Epidermal melanocyte (primary cell): ENCODE results near the gene GPR26.
"Not testable (repeated sequence)": the region's sequence is repeated elsewhere in the genome, so short reads cannot be mapped to it uniquely, and the experiment has no call there.

ENCODE experiments used
- DNase-seq: peaks from one replicate; pipeline ENCODE4 v3.0.0; 2011; ENCODE audit warnings: low spot score; ENCODE audit not compliant: insufficient read length

The GPR26 gene

DNA sequence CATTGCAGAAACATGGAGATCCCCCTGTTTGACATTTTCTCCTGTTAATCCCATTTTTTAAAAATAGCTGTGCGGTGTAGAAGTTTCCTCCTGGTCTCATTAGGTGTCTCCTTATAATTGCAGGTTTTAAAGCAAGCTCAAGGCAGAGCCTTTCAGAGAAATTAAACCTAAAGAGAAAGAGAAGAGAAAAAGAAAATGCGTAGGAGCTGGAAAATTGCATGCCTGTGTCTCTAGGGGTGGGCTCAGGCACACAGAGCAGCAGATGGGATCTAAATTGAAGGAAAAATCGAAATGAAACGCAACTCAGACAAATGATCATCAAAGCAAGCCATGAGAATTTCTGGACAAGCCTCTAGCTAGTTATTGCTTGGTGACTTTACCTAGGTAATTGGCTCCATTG lies 40.1 kb downstream of the GPR26 start:
- DNase-seq: no peak

GRCh38 chr10:123715546-123715945 lies 49.4 kb downstream of the GPR26 start:
- no peak for DNase-seq

GRCh38 chr10:123717336-123717735 lies 51.2 kb downstream of the GPR26 start:
- no peak for DNase-seq

- DNase-seq: no peak
Observed at GRCh38 chr10:123718544-123719060, 52.4 kb downstream of the GPR26 start.

DNA sequence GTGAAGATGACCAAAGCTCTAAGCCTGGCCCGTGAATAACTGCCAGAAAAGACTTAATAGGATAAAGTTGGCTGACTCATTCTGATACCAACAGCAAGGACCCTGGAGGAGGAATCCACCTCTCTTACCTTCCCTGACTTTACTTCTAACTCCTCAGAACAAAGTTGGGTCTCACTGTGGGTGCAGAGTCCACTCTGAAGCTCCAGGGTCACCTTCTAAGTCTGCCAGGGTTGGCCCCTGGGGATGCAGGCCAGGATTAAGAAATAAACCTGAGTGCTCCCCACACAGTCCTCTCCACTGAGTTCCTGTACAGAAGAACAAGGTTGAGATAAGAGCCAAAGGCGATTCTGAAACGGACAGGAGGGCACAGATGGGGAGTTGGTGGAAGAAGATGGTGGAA lies 54.4 kb downstream of the GPR26 start:
- no peak for DNase-seq

DNA sequence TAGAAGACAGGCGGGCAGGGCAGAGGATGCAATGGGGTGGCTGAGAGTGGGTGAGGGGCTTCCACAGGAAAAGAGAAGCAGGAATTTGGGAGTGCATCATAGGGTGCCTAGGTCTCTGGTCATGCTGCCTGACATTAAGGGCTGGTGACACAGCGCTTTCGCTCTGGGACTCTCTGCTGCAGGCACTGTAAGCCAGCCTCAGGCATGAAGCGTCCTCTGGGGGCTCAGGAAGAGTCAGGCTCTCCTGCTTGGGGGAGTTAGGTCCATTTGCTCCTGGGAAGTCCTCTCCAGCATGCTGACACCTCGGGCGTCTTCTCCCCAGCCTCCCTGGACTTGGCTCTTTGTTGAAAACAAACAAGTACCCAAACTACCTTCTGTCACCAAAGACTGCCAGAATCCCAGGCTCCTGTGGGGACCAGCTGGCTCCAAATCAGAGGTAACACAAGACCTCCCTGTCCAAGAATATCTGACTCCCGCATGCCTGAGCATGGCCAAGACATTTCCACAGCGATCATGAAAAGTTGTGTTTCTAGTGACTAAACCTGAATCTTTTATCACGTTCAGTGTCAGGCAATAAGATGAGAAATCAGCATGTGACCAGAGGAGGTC lies 55.4 kb downstream of the GPR26 start:
- no peak for DNase-seq

DNA sequence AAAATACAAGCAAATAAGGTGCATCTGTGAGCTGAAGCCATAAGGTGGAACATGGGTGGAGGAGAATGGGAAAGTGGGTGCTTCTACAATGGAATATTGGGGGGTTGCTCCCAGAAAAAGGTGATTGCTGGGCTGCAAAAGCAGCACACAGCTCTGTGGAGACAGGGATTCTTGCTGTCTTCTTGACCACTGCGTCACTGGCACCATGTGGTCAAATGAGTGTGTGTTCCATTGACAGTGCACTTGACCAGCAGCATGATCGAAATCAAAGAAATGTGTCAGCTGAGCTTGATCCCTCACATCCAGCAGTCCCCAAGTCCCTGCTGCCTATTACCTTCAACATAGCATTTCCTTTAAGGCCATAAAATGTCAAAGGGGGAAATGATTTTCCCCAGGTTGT lies 56.2 kb downstream of the GPR26 start:
- DNase-seq: no peak

- no peak for DNase-seq
Observed at GRCh38 chr10:123724747-123725146, 58.6 kb downstream of the GPR26 start.

DNA sequence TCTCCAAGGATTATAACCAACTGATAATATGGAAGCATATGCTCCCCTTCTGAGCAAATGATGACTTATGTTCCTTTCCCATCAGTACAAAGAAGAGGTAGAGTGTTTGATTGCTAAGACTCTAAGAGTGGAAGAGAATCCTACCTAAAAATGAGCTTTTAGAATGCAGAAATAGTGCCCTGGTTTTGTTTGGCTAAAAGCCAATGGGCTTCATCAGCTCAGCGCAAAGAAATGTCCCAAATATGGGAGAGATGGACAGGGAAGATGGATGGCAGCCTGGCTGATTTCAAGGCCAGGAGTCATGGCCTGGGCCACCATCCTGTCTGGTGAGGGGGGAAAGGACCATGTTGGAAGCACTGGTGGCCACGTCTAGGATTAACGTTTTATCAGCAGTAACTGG lies 60.2 kb downstream of the GPR26 start:
- no peak for DNase-seq

GRCh38 chr10:123726836-123727235 lies 60.7 kb downstream of the GPR26 start:
- DNase-seq: no peak

GRCh38 chr10:123729523-123729922 lies 63.4 kb downstream of the GPR26 start:
- DNase-seq: no peak

- DNase-seq: not testable (repeated sequence)
Observed at GRCh38 chr10:123736917-123737316, 70.8 kb downstream of the GPR26 start.

DNA sequence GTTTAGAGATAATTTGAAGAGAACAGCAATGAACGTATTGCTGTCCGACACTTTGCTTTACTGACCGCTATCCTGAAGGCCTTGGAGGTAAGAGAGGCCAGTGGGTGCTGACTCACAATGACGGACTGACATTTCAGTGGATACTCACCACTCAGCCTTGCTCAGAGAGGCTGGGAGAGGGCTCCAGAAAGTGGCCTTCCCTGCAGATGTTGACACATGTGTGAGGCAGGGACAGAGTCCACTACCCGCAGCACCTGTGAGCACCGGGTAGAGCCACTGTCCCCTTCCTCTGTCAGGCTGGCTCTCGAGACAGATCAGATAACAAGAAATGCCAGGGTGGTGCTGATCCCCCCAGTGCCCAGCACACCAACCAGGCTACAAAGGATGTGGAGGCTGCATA lies 75.0 kb downstream of the GPR26 start:
- no peak for DNase-seq

DNA sequence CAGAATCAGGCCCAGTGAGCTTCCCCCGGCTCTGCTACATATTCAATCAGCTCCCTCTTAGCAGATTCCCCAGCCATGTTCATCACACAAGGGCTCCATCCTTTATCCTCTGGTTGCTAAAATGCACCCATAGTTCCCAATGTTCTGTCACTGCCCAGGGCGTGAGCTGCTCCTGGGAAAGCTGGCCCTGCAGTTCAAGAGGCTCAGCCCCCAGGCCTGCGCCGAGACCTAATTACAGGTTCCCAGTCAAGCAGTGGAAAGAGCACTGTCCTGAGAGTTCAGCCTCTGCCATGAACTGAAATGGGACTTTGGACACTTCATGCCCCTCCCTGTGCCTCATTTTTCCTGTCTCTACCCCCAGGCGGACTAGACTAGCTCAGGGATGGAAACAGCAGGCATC lies 75.6 kb downstream of the GPR26 start:
- no peak for DNase-seq

DNA sequence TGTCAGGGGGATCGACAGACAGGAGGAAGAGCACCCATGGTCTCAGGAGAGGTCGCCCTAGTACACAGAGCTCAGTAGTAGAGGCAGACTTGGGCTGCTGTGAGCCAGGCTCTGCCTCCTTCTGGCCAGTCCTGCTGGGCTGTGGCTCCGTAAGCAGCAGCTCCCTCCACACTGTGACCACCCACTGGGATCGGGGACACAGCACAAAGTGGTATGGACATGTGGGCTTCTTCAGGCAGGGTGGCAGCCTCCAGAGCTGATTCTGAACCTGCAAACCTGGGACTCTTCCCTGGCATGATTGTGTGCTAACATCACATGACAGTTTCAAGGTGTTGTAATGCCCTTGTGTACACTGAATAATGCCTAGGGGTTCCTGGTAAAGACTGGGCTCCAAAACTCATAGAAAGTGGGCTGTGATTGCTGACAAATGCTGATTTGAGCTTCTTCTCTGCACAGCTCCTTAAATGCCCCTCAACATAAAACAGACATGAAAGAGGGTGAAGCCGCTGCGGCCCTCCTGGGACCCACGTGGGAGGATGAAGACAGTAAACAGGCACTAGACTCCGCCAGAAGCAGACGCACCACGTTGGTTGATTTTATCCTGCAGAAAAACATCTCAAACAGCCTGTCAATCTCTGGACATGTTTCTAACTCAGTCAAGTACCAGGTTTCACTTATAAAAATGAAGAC lies 76.7 kb downstream of the GPR26 start:
- DNase-seq: no peak

GRCh38 chr10:123743441-123744223 lies 77.5 kb downstream of the GPR26 start:
- DNase-seq: no peak

GRCh38 chr10:123744224-123744536 lies 78.0 kb downstream of the GPR26 start:
- no peak for DNase-seq
